Mucosa of stomach (tissue), 1 donor: ENCODE data around the gene CFAP161.
"Not testable (repeated sequence)": the region's sequence is repeated elsewhere in the genome, so short reads cannot be mapped to it uniquely, and the experiment has no call there.

Experiments
- H3K27me3 ChIP-seq: one replicate; pipeline ENCODE4 v1.7.0; 2013; ENCODE audit warnings: mild to moderate bottlenecking, low read length; ENCODE audit not compliant: control insufficient read depth, insufficient read depth
- H3K36me3 ChIP-seq: one replicate; pipeline ENCODE4 v1.7.0; 2013; ENCODE audit warnings: low read length; ENCODE audit not compliant: control insufficient read depth, insufficient read depth
- H3K4me1 ChIP-seq: one replicate; pipeline ENCODE4 v1.7.0; 2013; ENCODE audit warnings: mild to moderate bottlenecking, low read length; ENCODE audit not compliant: control insufficient read depth, insufficient read depth
- H3K4me3 ChIP-seq: one replicate; pipeline ENCODE4 v1.7.0; 2013; ENCODE audit warnings: low read length
- H3K9ac ChIP-seq: one replicate; pipeline ENCODE4 v1.7.0; 2013; ENCODE audit warnings: mild to moderate bottlenecking, low read length, moderate library complexity
- H3K9me3 ChIP-seq: one replicate; pipeline ENCODE4 v1.7.0; 2013; ENCODE audit warnings: mild to moderate bottlenecking, low read length, moderate library complexity; ENCODE audit not compliant: control insufficient read depth
- donor health status: Pancreatic carcinoma.

The CFAP161 gene

DNA sequence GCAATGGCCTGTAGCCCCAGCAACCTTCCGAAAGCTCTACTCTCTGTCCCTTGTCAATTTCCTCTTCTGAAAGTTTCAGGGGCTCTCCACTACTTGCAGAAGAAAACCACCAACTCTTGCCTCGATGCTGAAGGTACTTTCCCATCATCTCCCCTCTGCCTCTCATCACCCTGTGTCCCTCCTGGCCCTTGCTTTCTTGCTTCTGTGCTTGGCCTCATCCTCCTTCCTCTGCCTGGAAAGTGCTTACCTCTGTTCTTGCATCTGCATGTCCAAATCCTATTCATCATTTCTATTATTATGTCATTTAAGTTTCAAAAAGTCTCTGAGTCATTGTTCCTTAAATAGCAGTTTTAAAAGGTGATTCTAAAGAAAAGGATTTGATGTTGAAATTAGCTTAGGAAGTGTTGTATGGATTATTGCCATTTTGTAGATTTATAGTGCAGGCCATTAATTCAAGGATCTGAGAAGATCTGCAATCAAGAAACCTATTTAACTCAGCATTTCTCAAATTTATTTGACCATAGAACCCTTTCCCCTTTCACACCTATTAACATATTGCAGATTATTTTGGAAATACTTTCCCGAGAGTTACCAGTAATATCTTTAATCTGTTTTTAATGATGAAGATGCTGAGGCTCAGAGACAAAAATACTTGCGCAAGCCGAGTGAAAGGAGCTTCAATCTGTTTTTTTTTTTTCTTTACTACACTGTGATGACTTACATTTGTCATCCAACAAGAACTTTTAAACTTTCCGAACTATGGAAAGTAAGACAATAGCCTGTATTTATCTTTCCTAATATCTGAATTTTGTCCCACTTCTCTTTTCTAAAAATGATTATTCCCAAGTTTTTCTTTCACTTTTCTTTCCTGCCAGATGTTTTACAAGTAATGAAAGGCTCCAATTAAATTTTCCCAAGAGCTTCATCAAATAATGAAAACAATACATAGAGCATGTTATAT lies 22.3 kb upstream of the CFAP161 start:
- H3K9ac ChIP-seq = no peak overlapping the region

DNA sequence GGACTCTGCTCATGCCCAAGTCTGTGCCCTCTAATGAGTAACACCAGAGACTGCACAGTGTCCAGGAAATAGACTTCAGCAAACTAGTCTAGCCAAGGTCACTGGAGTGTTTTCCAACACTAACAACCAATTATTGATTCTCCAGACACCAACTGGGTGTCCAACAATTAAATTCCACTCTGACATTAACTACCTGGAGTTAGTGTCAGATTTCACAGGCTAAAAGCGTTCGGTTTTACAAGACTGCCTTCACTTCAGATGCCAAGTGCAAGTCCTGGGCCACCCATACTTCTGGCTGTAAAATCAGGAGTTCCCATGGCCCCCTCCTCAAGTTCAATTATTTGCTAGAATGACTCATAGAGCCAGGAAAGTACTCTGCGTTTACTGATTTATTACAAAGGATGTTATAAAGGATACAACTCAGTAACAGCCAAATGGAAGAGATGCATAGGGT lies 20.8 kb upstream of the CFAP161 start:
- Histone ChIP-seq H3K4me1 (peaks cover 4% of the 10 kb centered on the region), H3K27me3 (peaks cover 10% of the 10 kb centered on the region), H3K9me3 (no peaks in the 10 kb centered on the region), H3K36me3 (no peaks in the 10 kb centered on the region), H3K9ac (no peak overlapping the region), H3K4me3 (no peak overlapping the region)

More for the DNA sequence above, 22.3 kb upstream of the CFAP161 start:
- H3K9me3 ChIP-seq = no peaks in the 10 kb centered on the region
- no peak overlapping the region for H3K4me3 ChIP-seq
- no peaks in the 10 kb centered on the region for H3K27me3 ChIP-seq
- peaks cover 4% of the 10 kb centered on the region for H3K4me1 ChIP-seq
- no peaks in the 10 kb centered on the region for H3K36me3 ChIP-seq

DNA sequence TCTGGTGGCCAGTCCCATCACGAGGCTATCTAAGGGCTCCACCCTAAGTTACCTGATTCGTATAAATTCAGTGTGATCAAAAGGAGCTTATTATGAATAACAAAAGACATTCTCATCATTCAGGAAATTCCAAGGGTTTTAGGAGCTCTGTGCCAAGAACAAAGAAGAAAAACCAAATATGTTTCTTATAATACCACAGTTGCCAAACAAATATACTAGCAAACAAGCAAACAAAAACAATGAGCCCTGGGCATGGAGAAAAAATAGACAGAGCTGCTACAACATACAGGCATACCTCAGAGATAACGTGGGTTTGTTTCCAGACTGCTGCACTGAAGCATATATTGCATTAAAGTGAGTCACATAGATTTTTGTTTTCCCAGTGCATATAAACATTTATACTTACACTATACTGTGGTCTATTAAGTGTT lies 20.2 kb upstream of the CFAP161 start:
- Histone ChIP-seq H3K9me3 (no peaks in the 10 kb centered on the region), H3K4me3 (no peak overlapping the region), H3K27me3 (peaks cover 13% of the 10 kb centered on the region), H3K9ac (no peak overlapping the region), H3K36me3 (no peaks in the 10 kb centered on the region), H3K4me1 (peaks cover 4% of the 10 kb centered on the region)

DNA sequence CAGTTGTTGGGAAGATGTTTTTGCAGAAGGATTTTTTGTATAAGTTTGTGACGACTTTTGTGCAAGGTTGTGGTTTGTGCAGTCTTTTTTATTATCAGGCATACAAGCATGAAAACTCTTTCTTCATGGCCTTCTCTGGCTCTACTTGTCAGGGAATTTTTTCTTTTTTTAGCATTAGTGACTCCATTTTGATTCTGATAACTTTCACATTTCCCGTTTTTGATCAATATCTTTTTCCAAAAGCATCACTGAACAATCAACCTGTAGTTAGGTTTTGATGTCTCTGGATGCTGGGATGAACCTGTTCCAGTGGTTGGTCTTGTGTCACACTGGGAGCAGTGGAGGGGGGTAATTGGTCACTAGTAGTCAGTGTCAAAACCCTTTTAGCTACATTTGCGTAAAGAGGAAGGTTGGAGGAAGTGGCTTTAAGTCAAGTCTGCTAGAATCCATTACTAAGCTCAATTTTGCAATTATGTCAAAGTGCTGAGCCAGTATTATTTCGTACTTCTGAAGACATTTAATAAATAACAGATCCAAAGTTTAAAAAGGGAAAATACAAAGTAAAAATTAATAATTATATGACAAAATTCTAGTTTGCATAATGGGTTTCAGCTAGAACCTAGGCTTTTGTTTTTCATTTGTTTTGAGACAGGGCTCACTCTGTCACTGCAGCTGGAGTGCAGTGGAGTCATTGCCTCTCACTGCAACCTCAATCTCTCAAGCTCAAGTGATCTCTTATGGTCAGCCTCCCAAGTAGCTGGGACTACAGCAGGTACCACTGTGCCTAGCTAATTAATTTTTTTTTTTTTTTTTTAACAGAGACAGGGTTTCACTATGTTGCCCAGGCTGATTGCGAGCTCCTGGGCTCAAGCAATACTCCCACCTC lies 18.8 kb upstream of the CFAP161 start:
- peaks cover 4% of the 10 kb centered on the region for H3K4me1 ChIP-seq
- H3K9me3 ChIP-seq = no peaks in the 10 kb centered on the region
- H3K36me3 ChIP-seq = no peaks in the 10 kb centered on the region
- H3K27me3 ChIP-seq = peaks cover 13% of the 10 kb centered on the region
- no peak overlapping the region for H3K4me3 ChIP-seq
- H3K9ac ChIP-seq = no peak overlapping the region

DNA sequence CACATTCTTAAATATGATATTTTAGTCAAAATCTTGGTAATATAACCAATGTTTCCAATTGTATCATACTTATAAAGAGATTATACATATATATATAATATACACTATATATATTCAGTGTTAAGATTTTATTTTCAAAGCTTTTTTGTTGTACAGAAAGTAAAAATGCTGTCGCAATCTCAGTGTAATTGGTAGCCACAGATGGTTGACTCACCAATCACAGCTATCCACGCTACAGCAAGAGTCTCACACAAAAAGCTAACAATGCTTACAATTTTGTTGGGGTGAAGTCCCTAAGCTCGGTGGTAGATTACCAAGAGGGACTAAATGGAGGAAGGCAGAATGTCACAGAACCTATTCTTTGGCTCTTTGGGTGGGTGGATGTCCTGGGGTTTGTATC lies 16.9 kb upstream of the CFAP161 start:
- Histone ChIP-seq H3K36me3 (no peaks in the 10 kb centered on the region), H3K4me1 (peaks cover 4% of the 10 kb centered on the region), H3K4me3 (no peak overlapping the region), H3K27me3 (peaks cover 13% of the 10 kb centered on the region), H3K9me3 (no peaks in the 10 kb centered on the region), H3K9ac (no peak overlapping the region)

DNA sequence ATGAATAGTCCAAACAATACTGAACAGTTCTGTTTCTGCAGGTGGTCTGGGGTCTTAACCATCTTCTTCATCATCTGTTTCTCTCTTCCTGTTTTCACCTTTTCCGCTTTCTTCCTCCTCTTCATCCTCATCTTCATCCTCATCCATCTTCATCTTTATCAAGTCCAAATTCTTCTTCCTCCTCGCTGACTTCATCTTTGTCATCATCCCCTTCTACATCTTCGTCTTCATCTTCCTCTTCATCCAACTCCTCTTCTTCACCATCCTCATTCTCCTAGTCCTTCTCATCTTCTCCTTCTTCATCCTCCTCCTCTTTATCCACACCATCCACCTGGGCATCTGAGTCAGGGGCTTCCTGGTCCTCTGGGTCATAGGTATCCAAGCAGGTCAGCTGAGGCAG lies 16.5 kb upstream of the CFAP161 start:
- Histone ChIP-seq H3K4me3 (no peak overlapping the region), H3K9ac (no peak overlapping the region), H3K36me3 (no peaks in the 10 kb centered on the region), H3K9me3 (no peaks in the 10 kb centered on the region), H3K4me1 (peaks cover 4% of the 10 kb centered on the region), H3K27me3 (peaks cover 13% of the 10 kb centered on the region)

DNA sequence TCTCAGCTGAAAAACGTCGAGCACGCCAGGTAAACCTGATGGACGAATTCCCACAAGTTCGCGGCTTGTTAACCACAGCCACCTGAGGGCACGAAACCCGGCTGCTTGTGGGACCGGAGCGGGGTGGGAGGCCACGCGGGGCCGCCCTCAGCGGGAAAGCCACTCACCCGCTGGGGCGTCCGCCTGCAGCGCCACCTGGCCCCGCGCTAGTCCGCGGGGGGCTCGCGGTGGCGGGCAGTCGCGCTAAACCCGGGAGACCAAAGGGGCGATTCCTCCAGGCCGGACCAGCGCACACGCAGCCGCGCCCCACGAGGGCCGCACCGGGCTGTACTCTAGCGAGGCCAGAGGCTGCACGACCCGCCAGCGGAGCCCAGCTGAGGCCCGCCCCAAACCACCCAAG lies 15.7 kb upstream of the CFAP161 start:
- Histone ChIP-seq H3K27me3 (peaks cover 13% of the 10 kb centered on the region), H3K9me3 (no peaks in the 10 kb centered on the region), H3K4me3 (no peak overlapping the region), H3K36me3 (no peaks in the 10 kb centered on the region), H3K9ac (no peak overlapping the region), H3K4me1 (peaks cover under 1% of the 10 kb centered on the region)

DNA sequence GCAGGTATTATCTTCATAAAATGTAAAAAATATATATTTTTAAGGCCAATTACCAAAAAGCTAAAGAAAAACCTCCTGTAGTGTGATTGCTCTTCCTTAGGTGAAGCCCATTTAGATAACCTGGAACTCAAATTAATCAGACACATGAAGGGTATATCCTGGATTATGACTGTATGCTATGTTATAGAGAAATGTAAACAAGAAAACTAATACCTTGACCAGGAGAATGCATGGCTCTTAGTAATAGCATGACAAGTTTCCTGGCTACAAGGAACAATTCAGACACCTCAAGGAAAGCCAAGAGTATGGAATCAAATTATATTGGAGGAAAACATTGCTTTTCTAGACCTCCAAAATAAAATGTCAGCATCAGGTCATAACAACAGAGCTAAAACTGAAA lies 14.0 kb upstream of the CFAP161 start:
- Histone ChIP-seq H3K36me3 (no peaks in the 10 kb centered on the region), H3K9me3 (no peaks in the 10 kb centered on the region), H3K9ac (no peak overlapping the region), H3K4me3 (no peak overlapping the region), H3K27me3 (peaks cover 13% of the 10 kb centered on the region), H3K4me1 (no peaks in the 10 kb centered on the region)

DNA sequence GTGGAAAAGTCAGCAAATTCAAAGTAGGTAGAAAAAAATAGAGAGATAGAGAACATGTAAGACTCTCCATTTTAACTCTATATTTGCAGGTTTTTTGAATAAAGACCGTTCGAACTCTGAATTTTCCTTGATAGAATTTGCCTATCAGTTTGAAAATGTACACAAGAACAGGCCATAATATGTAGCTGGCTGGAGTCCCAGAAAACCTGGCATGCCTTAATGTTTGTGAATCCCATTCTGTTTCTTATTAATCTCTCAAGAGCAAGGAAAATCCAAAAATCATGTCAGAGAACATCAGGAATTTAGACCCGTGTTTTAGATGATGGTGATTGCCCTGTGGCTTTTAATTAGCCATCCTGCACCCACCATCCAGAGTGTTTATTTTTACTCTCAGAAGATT lies 7.2 kb upstream of the CFAP161 start:
- H3K9ac ChIP-seq = no peak overlapping the region
- H3K4me3 ChIP-seq = no peak overlapping the region
- H3K36me3 ChIP-seq = no peaks in the 10 kb centered on the region
- no peaks in the 10 kb centered on the region for H3K9me3 ChIP-seq
- no peaks in the 10 kb centered on the region for H3K27me3 ChIP-seq
- H3K4me1 ChIP-seq = no peaks in the 10 kb centered on the region

DNA sequence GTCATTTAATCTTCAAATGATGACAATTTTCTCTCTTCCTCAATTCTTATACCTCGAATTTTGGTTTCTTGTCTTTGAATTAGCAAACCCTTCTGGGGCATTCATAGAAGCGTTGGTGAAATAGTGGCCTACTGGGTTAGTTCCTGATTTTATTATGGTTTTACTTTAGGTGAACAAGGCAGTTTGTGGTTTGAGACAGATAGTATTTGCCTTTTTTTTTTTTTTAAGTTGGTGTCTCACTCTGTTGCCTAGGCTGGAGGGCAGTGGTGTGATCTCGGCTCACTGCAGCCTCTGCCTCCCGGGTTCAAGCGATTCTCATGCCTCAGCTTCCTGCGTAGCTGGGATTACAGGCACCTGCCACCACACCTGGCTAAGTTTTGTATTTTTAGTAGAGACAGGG lies 7.4 kb downstream of the CFAP161 start:
- not testable (repeated sequence) for H3K27me3 ChIP-seq, H3K9ac ChIP-seq, H3K4me1 ChIP-seq, H3K4me3 ChIP-seq, H3K9me3 ChIP-seq, H3K36me3 ChIP-seq

DNA sequence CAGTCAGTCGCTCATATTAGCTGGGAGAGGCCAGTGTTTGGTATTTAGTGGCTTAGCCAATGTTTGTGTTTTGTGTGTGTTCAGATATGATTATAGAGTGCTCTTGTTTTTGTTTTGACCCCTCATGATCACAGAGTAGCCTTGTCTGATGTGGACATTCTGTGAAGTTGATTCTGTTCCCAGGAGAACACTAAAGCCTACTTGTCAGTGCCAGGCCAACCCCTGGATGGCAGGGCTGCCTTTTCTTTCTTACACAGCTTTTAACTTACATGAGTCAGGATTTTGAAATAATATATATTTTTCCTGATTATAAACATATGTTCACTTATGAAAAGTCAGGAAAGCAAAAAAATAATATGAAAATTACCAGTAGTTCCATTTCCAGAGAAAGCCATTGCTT lies 11.9 kb downstream of the CFAP161 start:
- Histone ChIP-seq H3K27me3 (no peaks in the 10 kb centered on the region), H3K9ac (no peak overlapping the region), H3K4me3 (no peak overlapping the region), H3K4me1 (no peaks in the 10 kb centered on the region), H3K9me3 (no peaks in the 10 kb centered on the region), H3K36me3 (no peaks in the 10 kb centered on the region)

DNA sequence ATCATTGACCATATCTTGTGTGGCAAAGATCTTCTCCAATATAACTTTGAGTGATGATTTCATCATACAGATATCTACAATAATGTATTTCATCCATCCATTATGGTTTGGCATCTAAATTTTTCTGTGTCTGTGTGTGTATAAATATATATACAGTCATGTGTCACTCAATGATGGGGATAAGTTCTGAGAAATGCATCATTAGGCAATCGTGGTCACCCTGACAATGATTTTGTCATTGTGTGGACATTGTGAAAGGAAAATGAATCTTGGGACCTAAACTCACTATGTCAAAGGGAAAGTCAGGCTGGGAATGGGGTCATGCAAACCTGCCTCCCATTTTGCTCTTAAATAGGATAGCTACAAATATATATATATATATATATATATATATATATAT lies 12.4 kb downstream of the CFAP161 start:
- no peaks in the 10 kb centered on the region for H3K4me1 ChIP-seq
- H3K9me3 ChIP-seq = no peaks in the 10 kb centered on the region
- H3K36me3 ChIP-seq = no peaks in the 10 kb centered on the region
- no peaks in the 10 kb centered on the region for H3K27me3 ChIP-seq
- no peak overlapping the region for H3K4me3 ChIP-seq
- H3K9ac ChIP-seq = no peak overlapping the region
